H9 (cell line): ENCODE measurements around the gene UPK2. TPM values are rescaled to one million over a fixed set of nuclear protein-coding genes. Genes with fewer than 3 reads are reported as not detected.
A peak's percentile ranks its signal among the peaks of the same experiment; 100 is the strongest.

Source experiments
- DNase-seq: peaks from one replicate; pipeline ENCODE4 v3.0.0-alpha.2; 2017
- H2AFZ ChIP-seq: one replicate; pipeline ENCODE4 v1.6.1; 2013; ENCODE audit warnings: mild to moderate bottlenecking, low read length, control low read depth, moderate library complexity
- H2AK5ac ChIP-seq: 2 replicates; pipeline ENCODE4 v1.6.1; 2013; ENCODE audit warnings: low read length, control low read depth, mixed read lengths; ENCODE audit not compliant: insufficient read length
- H2BK120ac ChIP-seq: one replicate; pipeline ENCODE4 v1.6.1; 2013; ENCODE audit warnings: low read depth, mild to moderate bottlenecking, low read length, control low read depth, inconsistent platforms; ENCODE audit not compliant: poor library complexity, severe bottlenecking
- H2BK12ac ChIP-seq: 2 replicates; pipeline ENCODE4 v1.6.1; 2013; ENCODE audit warnings: low read length, control low read depth, mixed read lengths, low read depth; ENCODE audit not compliant: insufficient read length
- H2BK15ac ChIP-seq: 2 replicates; pipeline ENCODE4 v1.6.1; 2013; ENCODE audit warnings: low read depth, low read length, control low read depth
- H2BK20ac ChIP-seq: one replicate; pipeline ENCODE4 v1.6.1; 2013; ENCODE audit warnings: low read depth, mild to moderate bottlenecking, low read length, control low read depth, inconsistent platforms; ENCODE audit not compliant: poor library complexity, severe bottlenecking
- H2BK5ac ChIP-seq: 2 replicates; pipeline ENCODE4 v1.6.1; 2013; ENCODE audit warnings: low read length, control low read depth, mixed read lengths; ENCODE audit not compliant: insufficient read length
- H3K14ac ChIP-seq: 2 replicates; pipeline ENCODE4 v1.6.1; 2013; ENCODE audit warnings: low read length, control low read depth; ENCODE audit not compliant: insufficient read depth
- H3K18ac ChIP-seq: 2 replicates; pipeline ENCODE4 v1.6.1; 2013; ENCODE audit warnings: low read depth, mild to moderate bottlenecking, mixed read lengths, low read length, control low read depth; ENCODE audit not compliant: insufficient read length
- H3K23ac ChIP-seq: 2 replicates; pipeline ENCODE4 v1.6.1; 2013; ENCODE audit warnings: low read length, control low read depth, mixed read lengths, low read depth; ENCODE audit not compliant: insufficient read length
- H3K23me2 ChIP-seq: 2 replicates; pipeline ENCODE4 v1.6.1; 2013; ENCODE audit warnings: low read depth, mild to moderate bottlenecking, mixed read lengths, low read length, control low read depth; ENCODE audit not compliant: insufficient read length, poor library complexity, severe bottlenecking
- H3K27ac ChIP-seq: 2 replicates; pipeline ENCODE4 v1.5.1; 2013; ENCODE audit warnings: low read length, control low read depth, mixed read lengths, low read depth; ENCODE audit not compliant: insufficient read length
- H3K27me3 ChIP-seq: 2 replicates; pipeline ENCODE4 v1.6.1; 2013; ENCODE audit warnings: low read length, control low read depth, inconsistent platforms; ENCODE audit not compliant: insufficient read depth
- H3K4ac ChIP-seq: 2 replicates; pipeline ENCODE4 v1.6.1; 2013; ENCODE audit warnings: low read depth, mild to moderate bottlenecking, control low read depth, inconsistent platforms, low read length, moderate library complexity
- H3K4me1 ChIP-seq: 2 replicates; pipeline ENCODE4 v1.6.1; 2013; ENCODE audit warnings: low read length, control low read depth, inconsistent platforms; ENCODE audit not compliant: insufficient read depth
- H3K4me2 ChIP-seq: 2 replicates; pipeline ENCODE4 v1.6.1; 2013; ENCODE audit warnings: low read length, control low read depth, mixed read lengths; ENCODE audit not compliant: insufficient read length, insufficient read depth
- H3K56ac ChIP-seq: 2 replicates; pipeline ENCODE4 v1.6.1; 2013; ENCODE audit warnings: low read depth, mild to moderate bottlenecking, mixed read lengths, low read length, control low read depth; ENCODE audit not compliant: insufficient read length
- H3K79me1 ChIP-seq: 2 replicates; pipeline ENCODE4 v1.6.1; 2013; ENCODE audit warnings: low read depth, mild to moderate bottlenecking, moderate library complexity, low read length, control low read depth, inconsistent platforms; ENCODE audit not compliant: insufficient read depth, poor library complexity, severe bottlenecking
- H3K79me2 ChIP-seq: 2 replicates; pipeline ENCODE4 v1.6.1; 2013; ENCODE audit warnings: low read length, control low read depth, inconsistent platforms; ENCODE audit not compliant: insufficient read depth
- H3K9ac ChIP-seq: 2 replicates; pipeline ENCODE4 v1.6.1; 2013; ENCODE audit warnings: low read length, control low read depth, mixed read lengths; ENCODE audit not compliant: insufficient read length; ENCODE audit errors: extremely low read depth
- H3K9me3 ChIP-seq: one replicate; pipeline ENCODE4 v1.6.1; 2013; ENCODE audit warnings: low read depth, low read length, inconsistent platforms; ENCODE audit not compliant: control insufficient read depth
- H3T11ph ChIP-seq: one replicate; pipeline ENCODE4 v1.6.1; 2013; ENCODE audit warnings: mild to moderate bottlenecking, low read length, control low read depth, inconsistent platforms
- H4K20me1 ChIP-seq: one replicate; pipeline ENCODE4 v1.6.1; 2013; ENCODE audit not compliant: control insufficient read depth, insufficient read length, insufficient read depth
- H4K5ac ChIP-seq: 2 replicates; pipeline ENCODE4 v1.6.1; 2013; ENCODE audit warnings: low read depth, mild to moderate bottlenecking, mixed read lengths, low read length, control low read depth; ENCODE audit not compliant: insufficient read length
- H4K8ac ChIP-seq: replicated peaks from 2 replicates; pipeline ENCODE4 v1.6.1; 2013; ENCODE audit warnings: low read length, control low read depth, mixed read lengths, low read depth; ENCODE audit not compliant: insufficient read length
- H4K91ac ChIP-seq: 2 replicates; pipeline ENCODE4 v1.6.1; 2013; ENCODE audit warnings: low read depth, mild to moderate bottlenecking, moderate library complexity, mixed read lengths, low read length, control low read depth; ENCODE audit not compliant: insufficient read length
- H3K27ac Mint-ChIP-seq, 3 experiments: 2 replicates in 2 of 3; 3 replicates in 1 of 3; pipeline ENCODE4 v1.8.0; 2020 to 2021; ENCODE audit warnings: mixed read lengths in 3 of 3, mild to moderate bottlenecking in 1 of 3, moderate library complexity in 1 of 3
- H3K27me3 Mint-ChIP-seq: 2 replicates; pipeline ENCODE4 v1.8.0; 2021; ENCODE audit warnings: low read depth, mild to moderate bottlenecking, moderate library complexity, mixed read lengths
- H3K36me3 Mint-ChIP-seq, 3 experiments: 2 replicates in 2 of 3; 3 replicates in 1 of 3; pipeline ENCODE4 v1.8.0; 2020 to 2021; ENCODE audit warnings: low read depth in 3 of 3, mixed read lengths in 3 of 3; ENCODE audit not compliant: insufficient read depth in 1 of 3
- H3K4me1 Mint-ChIP-seq, 2 experiments: 2 replicates each; pipeline ENCODE4 v1.8.0; 2020; ENCODE audit warnings: mixed read lengths in 2 of 2
- H3K4me3 Mint-ChIP-seq, 2 experiments: 2 replicates in 1 of 2; 3 replicates in 1 of 2; pipeline ENCODE4 v1.8.0; 2020 to 2021; ENCODE audit warnings: mild to moderate bottlenecking in 2 of 2, mixed read lengths in 2 of 2, moderate library complexity in 1 of 2
- H3K9me3 Mint-ChIP-seq, 2 experiments: 2 replicates in 1 of 2; 3 replicates in 1 of 2; pipeline ENCODE4 v1.8.0; 2020; ENCODE audit warnings: mild to moderate bottlenecking in 2 of 2, mixed read lengths in 2 of 2, moderate library complexity in 1 of 2
- CTCF ChIP-seq: fragments of 200-600 bp; sonication (generic); conservative IDR thresholded peaks from 3 replicates; pipeline ENCODE4 v1.8.0; 2021; ENCODE audit warnings: antibody characterized with exemption, mild to moderate bottlenecking
- WGBS: extraction: QIAGEN DNeasy Blood & Tissue Kit; methylation state at CpG from one replicate; pipeline ENCODE4 v1.1.7; 2013; ENCODE audit warnings: missing lambda C conversion rate, low lambda C conversion rate, mixed read lengths; ENCODE audit not compliant: insufficient read length; ENCODE audit errors: extremely low coverage; 5-methylcytosine and 5-hydroxymethylcytosine counted together
- total RNA-seq: library from RNA; stranded (reverse); gene quantifications from 2 replicates; pipeline ENCODE4 v1.2.1, GENCODE V29; 2021

UPK2 gene
- total RNA-seq, 1 experiment from 2014 or later: 0.33 TPM

GRCh38 chr11:118930094-118930712, 25.9 kb upstream of the UPK2 start:
- H4K8ac ChIP-seq: no peak overlapping the region
- no peak overlapping the region for H2AK5ac ChIP-seq
- Mint-ChIP-seq H3K4me1 (peaks cover 34 to 35% of the 10 kb centered on the region in 2 experiments), H3K9me3 (no peaks in the 10 kb centered on the region), H3K4me3 (peak overlapping the region; percentile 89 to 96), H3K27ac (peak overlapping the region; percentile 82 to 98 (median 96); a peak in 6 of 7 replicates), H3K27me3 (peaks cover 30% of the 10 kb centered on the region), H3K36me3 (no peaks in the 10 kb centered on the region)
- no peaks in the 10 kb centered on the region; the same call in 1 of the 2 replicates for H3K79me2 ChIP-seq
- no peak overlapping the region for H2BK5ac ChIP-seq
- peak; percentile 97 for DNase-seq
- H3K9me3 ChIP-seq: no peaks in the 10 kb centered on the region
- H3K56ac ChIP-seq: no peak overlapping the region
- no CpG with 5 or more reads among the region's 20 CpGs for WGBS
- no peak overlapping the region for H3K9ac ChIP-seq
- peaks cover 5% of the 10 kb centered on the region; the same call in 1 of the 2 replicates for H3K4me1 ChIP-seq
- H3K18ac ChIP-seq: peak overlapping the region; percentile 21
- no peak overlapping the region for H2BK20ac ChIP-seq
- no peak overlapping the region for H4K5ac ChIP-seq
- no peak overlapping the region for H4K91ac ChIP-seq
- H3K14ac ChIP-seq: no peak overlapping the region
- H2BK12ac ChIP-seq: no peak overlapping the region
- peak; percentile 95 for TF ChIP-seq CTCF
- no peak overlapping the region for H3K23ac ChIP-seq
- H3T11ph ChIP-seq: no peak overlapping the region
- peaks cover 2% of the 10 kb centered on the region; the same call in 1 of the 2 replicates for H3K27me3 ChIP-seq
- no peaks in the 10 kb centered on the region for H4K20me1 ChIP-seq
- H2AFZ ChIP-seq: no peak overlapping the region
- H3K79me1 ChIP-seq: no peaks in the 10 kb centered on the region
- no peak overlapping the region for H3K27ac ChIP-seq
- no peak overlapping the region for H3K4ac ChIP-seq
- no peak overlapping the region for H2BK15ac ChIP-seq
- H2BK120ac ChIP-seq: no peak overlapping the region
- peaks cover 18% of the 10 kb centered on the region for H3K23me2 ChIP-seq
- H3K4me2 ChIP-seq: peak overlapping the region; percentile 86
